Anterior cingulate cortex (tissue), 58 donors: ENCODE results near the gene TEDC2.

Source experiments
- DNase-seq, 58 donors: peaks; one replicate each; lab custom pipeline; 2025; lab: John Stamatoyannopoulos, UW

TEDC2 gene

DNA sequence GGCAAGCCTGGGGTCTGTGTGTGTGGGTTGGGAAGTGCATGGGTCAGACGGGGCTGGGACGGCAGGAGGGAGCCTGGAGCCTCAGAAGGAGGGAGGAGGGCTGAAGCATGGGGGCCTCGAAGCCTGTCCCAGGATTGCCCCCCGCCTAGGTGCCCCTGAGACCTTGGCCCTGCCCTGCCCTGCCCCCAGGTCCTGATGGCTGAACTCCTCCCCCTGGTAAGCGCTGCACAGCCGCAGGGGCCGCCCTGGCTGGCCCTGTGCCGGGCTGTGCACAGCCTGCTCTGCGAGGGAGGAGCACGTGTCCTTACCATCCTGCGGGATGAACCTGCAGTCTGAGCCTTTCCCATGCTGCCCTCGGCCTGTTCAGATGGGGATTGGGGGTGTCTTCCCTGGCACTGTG, 4.4 kb downstream of the TEDC2 start:
- DNase-seq: no peak

- DNase-seq: no peak
Measured at GRCh38 chr16:2465653-2466415, 5.9 kb downstream of the TEDC2 start.

DNA sequence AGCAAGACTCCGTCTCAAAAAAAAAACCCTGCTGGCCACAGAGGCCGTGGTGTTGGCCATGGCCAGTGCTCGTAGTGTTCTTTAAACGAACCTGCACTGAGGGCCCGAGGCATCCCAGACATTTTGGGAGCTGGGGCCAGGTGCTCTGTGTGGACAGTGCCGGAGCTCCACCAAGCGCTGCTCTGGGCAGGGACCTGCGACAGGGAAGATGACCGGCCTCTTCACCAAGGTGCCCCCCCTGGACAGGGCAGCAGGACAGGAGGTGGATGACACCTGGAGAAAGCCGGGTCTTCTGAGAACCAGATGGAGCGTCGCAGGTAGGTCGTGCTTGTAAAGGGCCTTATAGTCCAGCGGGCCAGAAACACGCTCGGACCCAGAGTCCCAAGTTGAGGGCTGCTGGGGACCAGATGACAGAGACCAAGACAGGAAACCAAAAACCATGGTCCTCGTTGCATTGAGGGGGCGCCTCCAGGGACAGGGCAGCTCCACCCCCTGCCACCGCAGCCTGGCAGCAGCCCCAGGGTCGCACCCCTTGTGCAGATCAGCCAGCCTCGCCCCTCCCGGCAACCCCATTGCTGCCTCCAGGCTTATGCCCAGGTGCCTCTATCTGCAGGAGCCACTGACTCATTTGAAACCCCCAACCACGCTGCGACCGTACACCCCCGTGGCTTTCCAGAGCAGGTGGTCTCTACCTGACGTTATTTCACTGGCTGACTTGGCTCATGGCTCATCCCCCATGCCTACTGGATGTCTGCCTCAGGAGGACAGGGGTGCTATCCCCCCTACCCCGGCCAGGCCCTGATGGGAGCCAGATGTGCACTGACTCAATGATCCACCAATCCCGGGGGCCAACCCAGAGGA, 7.0 kb downstream of the TEDC2 start:
- peak in 1 of 58 donors; percentile 86 for DNase-seq

DNA sequence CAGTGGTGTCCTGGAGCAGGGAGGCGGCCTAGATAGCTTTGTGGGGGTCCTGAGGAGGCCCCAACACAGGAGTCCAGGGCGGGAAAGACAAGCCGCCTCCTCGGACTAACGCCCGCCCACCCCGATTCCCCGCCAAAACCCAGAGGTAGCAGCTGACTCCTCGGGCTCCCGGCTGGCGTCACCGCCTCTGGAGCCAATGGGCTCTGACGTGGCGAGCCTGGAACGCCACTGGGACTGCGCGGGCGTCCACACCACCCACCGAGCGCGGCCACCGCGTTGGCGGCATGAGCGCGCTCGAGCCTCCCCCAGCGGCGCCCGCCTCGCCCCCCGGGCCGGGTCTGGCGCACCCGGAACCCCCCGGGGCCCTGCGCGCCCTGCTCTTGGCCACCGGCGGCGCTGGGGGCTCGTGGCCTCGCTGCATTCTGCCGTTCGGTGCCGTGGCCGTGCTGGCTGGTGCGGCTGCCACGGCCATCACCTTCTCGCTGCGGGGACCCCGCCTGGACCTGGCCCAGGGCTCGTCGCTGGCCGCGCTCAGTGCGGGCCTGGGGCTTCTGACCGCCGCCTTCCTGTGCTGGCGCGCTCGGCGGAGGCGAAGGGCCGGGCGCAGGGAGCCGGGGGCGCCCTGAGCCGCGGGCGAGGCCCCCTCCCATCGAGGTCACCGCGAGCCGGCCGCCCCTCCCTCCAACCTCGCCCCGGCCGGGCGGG, 7.8 kb downstream of the TEDC2 start:
- DNase-seq: peak in 54 of 58 donors; percentile 14 to 86 (median 58)

GRCh38 chr16:2468233-2468724, 8.4 kb downstream of the TEDC2 start:
- DNase-seq: peak in 4 of 58 donors; percentile 13 to 35 (median 34)

DNA sequence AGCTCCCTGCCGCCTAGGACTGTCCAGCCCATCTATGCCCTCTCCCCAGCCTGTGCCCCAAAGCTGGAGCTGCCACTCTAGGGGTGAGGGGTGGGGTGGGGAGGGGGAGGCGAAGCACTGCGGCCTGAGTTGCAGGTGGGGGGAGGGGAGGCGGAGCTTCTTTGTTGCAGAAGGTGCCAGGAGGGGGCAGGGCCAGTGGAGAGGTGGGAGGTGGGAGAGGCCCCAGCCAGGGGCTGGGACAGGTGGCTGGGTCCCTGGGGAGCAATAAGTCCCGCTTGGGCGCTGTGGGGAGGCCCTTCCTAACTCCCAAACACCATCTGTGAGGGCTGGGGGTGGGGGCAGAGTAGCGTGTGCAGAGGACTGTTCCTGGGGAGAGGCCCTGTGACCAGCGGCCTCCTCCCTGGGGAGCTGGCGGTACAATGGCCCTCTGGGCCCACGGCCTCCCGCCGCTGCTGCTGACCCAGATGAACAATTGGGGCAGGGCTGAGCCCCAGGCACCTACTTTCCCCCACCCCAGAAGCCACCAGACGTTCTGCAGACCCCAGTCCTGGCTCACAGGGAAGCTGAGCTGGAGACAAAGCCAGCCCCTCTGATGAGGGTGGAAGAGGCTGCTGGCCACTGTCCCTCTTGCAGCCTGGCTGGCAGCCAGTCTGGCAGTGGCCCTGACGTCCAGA, 9.0 kb downstream of the TEDC2 start:
- peak in 32 of 58 donors; percentile 12 to 74 (median 46) for DNase-seq

DNA sequence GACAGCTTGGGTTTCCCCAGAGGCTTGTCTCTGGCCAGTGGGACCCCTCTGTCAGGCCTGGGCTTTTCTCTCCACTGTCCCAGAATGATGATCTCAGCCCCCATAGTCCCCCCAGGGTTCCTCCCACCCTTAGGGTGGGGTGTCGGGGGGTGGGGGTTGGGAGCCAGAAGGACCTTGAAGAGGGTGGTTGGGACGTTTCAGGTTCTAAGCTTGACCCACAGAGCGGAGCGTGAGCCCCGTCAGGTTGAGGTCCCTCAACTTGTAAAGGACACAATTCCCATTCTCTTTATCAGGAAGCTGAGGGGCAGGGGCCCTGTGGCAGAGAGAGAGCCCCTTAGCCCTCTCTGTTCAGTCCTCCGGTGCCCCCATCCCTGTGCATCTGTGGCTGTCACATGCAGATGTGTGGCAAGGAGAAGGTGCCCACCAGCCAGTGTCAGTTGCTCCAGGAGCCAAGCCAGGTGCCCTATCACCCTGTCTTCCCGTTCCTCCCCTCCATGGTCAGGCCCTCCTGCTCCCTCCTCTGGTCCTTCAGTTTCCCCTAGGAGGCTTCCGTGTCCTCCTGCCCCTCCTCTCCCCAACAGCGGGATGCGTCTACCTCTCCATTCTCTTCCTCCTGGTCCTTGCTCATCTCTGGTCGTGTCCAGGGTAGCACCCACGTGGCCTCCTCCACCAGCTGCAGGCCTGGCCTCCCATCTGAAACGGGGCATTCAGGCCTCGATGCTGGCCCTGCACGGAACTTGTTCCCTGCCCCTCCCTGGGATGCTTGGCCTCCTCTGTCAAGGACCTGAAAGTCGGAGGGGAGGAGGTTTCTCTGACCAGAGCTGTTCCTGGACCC, 9.7 kb downstream of the TEDC2 start:
- DNase-seq: peak in 1 of 58 donors; percentile 27

DNA sequence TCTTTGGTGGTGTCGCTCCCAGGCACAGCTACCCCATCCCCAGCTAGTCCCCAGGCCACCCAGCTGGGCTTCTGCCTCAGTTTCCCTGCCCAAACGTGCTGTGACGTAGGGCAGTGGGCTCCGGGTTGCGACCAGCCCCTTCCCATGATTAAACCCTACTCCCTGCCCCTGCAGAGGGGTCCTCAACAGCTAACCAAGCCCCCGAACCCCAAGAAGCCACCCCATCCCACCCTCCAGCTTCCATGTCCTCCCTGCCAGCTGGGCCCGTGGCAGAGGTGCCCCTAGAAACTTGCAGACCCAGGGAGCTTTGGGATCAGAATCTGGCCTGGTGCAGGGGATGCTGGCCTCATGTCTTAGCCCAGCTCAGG, 10.3 kb downstream of the TEDC2 start:
- no peak for DNase-seq

GRCh38 chr16:2470603-2471015, 10.7 kb downstream of the TEDC2 start:
- DNase-seq: peak in 3 of 58 donors; percentile 14 to 24 (median 18)

- peak in 6 of 58 donors; percentile 15 to 58 (median 26) for DNase-seq
Measured at GRCh38 chr16:2471016-2471652, 11.2 kb downstream of the TEDC2 start, which contains the start of gene NTN3. TSS of gene NTN3 (plus strand) at chr16:2471297. CDS start at chr16:2471702, 405 bp downstream.

- DNase-seq: peak in 6 of 58 donors; percentile 14 to 32 (median 19)
Measured at GRCh38 chr16:2471653-2472487, 12.0 kb downstream of the TEDC2 start.

GRCh38 chr16:2472488-2472864, 12.6 kb downstream of the TEDC2 start:
- no peak for DNase-seq

DNA sequence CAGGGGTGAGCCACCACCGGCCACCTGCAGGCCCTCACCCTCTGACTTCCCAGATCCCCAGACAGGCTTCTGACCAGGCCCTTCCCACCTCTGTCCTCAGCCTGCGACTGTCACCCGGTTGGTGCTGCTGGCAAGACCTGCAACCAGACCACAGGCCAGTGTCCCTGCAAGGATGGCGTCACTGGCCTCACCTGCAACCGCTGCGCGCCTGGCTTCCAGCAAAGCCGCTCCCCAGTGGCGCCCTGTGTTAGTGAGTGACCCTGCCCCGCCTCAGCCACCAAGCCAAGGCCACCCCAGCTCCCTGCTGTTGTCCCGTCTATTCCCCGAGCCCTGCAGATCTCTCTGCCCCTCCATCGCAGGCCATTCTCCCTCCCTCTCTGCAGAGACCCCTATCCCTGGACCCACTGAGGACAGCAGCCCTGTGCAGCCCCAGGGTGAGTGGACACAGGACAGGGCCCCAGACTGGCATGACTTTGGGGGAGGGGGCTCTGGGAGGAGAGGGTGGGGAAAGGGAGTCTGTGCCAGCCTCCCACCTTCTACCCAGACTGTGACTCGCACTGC, 13.1 kb downstream of the TEDC2 start:
- DNase-seq: no peak

GRCh38 chr16:2473446-2473926, 13.6 kb downstream of the TEDC2 start:
- peak in 3 of 58 donors; percentile 50 to 64 (median 64) for DNase-seq

- peak in 41 of 58 donors; percentile 15 to 64 (median 44) for DNase-seq
Measured at GRCh38 chr16:2473999-2474876, 14.3 kb downstream of the TEDC2 start.

DNA sequence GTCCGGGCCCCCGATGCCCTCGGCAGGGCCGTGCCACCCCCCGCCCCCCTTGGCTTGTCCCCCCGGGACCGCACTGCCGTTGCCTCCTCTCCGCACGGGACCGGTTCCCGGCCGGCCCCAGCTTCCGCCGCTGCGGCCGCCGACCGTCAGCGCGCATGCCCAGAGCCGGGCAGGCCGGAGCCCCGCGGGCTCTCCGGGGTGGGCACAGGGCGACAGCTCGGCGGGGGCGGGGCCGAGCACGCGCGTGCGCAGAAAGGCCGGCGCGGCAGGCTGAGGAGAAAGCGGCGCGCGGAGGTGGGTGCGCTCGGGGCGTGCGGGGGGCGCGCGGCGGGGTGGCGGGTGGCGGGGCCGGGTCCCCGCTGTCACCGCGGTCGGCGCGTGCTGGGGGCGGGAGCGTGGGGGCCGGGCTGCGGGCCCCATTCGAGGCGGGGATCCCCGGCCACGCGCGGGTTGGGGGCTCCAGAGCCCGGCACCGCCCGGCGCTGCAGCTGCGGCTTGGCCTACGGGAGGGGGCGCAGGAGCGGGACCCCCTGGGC, 15.0 kb downstream of the TEDC2 start, which contains the start of gene TBC1D24:
Gene TBC1D24 (plus strand): TSS at position 251 of the 536 bp plus-strand sequence. CDS start 21,022 bp downstream, outside the sequence.
- DNase-seq: peak in 57 of 58 donors; percentile 22 to 89 (median 77)
